GM19240 (cell line): ENCODE data around the gene AVP.

ENCODE experiments used
- DNase-seq: peaks from one replicate; pipeline ENCODE4 v3.0.0; 2011; ENCODE audit warnings: low spot score; ENCODE audit not compliant: insufficient read length

The AVP gene

DNA sequence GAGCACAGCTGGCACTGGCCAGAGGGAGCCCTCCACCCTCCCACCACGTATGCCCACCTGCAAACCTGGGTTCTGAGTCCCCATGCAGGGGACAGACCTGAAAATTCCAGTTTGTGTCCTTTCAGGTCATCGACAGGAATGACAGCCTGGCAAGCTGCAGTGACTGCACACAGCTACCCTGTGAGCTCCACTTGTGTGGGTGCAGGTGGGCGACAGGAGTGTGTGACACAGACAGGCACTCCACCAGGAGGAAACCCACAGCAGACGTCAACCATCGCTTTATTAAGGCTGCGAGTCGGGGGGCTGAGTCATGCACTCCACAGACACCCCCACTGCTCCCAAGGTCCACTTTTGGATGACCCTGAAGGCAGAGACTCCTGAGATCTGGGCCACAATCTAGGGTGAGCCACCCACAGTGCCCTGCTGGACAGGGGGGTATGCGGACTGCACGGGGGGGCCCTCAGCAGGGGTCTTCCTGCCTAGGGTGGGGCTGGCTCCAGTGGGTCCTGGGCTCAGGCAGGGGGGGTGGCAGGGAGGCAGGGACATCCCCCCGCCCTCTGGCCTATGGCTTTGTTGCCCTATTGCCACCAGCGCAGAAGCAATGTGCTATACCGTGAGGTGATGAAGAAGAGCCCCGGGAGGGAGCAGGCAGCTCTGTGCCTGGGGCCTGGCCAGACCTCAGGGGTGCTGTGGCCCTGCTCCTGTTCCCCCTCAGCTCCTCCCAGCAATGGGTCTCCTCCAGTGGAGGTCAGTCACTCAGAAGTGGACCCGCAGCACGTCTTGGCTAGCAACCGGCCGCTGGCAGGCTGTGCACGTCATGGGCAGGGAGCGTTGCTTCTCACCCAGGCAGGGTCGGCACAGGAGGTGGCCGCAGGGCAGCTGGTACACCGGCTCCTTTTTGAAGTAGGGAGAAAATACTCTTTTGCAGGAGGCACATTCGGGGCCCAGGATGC is 25.1 kb upstream of the AVP start:
- no peak for DNase-seq

DNA sequence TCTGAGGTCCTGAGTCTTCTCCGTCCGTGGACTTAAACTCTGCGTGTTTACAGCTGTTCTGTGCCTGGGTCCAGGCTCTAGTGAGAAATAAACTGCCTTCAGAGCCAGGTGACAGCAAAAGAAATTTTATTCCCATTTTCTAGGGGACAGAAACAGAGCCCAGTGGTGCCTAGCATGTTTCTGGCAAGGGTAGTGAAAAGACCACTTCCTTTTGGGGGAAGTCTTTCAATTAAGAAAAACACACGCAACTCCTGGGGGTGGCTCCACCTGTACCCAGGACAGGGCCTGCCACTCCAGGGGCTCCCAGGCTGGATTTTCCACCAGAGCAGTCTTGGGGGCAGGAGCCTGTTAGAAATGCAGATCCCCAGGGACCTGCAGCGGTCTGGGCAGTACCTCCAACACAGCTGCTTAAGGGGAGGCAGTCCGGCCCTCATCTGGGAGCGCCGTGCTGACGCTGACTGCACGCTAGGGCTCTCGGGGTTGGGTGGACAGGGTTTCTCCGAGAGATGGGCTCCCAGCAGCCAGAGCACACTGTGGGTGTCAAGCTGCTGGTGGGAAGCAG is 23.0 kb upstream of the AVP start:
- DNase-seq: no peak

DNA sequence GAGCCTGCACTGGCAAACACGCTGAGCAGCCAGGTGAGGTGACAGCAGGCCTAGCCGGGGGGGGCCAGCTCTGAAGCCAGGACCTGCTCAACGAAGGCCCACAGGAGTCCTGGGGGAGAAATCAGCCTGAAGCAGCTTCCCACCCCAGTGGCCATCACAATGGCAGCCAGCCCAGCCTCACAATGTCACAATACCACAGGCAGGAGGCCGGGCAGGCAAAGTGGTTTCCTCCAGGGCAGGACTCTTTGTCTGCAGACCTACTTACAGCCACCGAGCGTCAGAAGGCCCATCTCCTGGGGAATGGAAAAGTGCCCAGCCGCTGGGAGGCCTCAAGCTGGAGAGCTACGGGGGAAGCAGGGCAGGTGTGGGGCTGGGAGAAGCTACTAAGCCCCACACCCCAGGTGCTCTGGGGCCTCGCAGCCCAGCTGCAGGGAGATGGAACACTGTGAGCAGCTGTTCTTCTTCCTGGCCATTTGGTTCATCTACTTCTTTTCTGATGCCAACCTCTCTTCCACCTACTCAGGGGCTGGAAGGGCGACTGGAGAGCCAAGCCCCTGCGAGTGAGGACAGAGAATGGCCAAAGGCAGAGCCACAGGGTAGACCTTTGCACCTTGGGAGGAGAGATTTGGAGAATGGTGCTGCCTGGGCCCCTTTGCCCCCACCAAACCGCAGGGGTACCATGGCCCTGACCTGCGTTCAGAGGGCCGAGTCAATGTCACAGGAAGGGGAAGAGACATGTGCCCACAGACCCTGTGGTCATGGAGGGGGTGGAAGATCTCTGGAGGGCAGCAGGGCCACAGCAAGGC is 22.3 kb upstream of the AVP start:
- DNase-seq: no peak

DNA sequence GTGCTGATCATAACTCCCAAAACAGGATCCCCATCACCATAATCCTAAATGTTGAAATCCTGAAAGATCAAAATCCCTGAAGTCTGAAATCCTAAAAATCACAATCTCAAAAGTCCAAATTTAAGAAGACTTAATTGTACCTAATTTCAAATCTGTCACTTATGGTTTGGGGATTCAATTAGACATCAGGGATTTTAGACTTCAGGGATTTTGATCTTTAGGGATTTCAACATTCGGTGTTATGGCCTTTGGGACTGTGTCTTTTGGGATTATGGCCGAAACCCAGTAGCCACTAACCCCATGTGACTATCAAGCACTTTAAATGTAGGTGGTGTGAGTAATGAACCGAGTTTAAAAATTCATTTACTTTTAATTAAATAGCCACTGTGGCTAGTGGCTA is 21.7 kb upstream of the AVP start:
- DNase-seq: no peak

DNA sequence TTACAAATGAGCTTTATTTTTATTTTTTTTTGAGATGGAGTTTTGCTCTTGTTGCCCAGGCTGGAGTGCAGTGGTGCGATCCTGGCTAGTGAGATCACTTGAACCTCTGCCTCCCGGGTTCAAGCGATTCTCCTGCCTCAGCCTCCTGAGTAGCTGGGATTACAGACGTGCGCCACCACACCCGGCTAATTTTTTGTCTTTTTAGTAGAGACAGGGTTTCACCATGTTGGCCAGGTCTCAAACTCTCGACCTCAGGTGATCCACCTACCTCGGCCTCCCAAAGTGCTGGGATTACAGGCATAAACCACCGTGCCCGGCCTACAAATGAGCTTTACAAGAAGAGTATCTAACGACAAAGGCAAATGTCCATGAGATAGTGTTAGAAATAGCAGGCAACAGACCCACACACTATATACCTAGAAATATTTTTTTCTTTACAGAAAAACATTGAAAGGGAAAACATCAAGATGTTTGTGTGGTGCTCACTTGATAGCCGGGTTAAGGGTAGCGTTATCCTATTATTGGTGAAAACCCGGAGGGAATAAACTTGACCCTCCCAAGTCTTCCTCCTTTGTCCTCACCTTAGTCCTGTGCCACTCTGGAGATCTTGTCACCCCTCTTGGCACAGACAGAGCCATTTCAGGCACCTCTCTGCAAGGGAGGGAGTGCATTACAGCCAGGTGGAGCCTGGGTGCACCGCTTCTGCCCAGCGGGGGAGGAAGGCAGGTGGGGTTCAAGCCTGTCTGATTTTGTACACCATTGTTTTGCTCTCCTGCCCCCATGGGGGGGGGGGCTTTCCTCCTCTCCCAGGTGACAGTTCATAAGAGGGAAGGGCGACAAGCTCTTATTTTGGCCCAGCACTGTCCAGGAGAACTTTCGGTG is 21.0 kb upstream of the AVP start:
- DNase-seq: no peak

DNA sequence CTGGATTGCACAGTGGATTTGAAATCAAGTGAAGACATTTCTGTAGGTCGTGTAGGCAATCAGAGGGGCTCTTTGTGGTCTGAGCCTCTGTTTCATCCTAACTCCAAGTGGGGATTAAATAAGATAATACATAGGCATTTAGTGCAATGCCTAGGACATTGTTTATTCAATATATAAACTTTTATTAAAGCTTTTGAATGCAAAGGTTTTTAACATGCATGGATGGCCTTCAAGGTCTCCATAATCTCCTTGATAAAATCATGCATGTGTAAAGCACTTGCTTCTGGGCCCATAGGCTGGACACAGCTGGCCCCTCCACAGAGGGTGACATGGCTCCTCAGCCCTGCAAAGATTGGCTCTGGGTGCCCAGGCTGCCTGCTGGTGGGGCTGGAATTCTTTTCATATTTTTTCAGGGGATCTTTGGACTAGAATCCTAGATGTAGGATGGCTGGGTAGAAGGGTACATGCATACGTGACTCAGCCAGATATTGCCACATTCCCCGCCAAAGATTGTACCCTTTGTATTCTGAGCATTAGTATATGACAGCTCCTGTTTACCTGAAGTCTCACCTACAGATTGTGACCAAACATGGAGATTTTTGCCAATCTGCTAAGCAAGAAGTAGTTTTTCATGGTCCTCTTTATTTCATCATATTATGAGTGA is 19.0 kb upstream of the AVP start:
- DNase-seq: no peak

DNA sequence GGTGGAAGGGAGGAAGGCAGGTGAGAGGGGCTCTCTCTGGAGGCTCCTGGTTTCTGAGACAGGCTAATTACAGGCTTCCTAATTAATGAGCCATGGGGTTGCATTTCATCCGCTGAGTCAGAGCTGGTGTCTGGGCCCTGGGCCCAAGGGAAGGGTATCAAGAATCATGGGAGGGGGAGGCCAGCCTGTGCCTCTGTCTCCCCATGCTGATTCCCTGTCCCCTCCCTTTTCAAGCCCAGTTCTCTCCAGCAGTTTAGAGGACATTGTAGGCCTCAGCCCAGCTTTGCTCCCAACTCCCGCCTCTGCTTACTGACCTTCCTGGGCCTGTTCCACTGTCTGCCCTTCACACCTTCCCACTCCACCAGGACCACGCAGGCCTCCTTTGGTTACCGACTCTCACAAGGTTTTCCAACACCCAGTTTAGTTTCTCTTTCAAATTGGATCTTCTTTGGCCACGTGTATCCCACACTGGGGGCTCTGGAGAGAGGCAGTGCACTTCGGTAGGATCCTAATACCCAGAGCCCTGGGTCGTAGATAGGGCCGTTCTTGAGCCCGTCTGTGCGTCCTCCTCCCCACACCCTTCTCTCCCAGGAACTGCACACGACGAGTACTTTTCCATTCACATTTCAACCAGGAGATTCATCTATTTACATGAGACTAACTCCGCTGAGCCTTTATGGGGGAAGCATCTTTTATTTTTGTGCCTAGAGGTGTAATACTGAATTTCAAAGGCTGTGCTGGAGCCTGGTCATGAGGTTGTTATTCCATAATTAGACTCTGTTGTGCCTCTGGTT is 18.2 kb upstream of the AVP start:
- no peak for DNase-seq

DNA sequence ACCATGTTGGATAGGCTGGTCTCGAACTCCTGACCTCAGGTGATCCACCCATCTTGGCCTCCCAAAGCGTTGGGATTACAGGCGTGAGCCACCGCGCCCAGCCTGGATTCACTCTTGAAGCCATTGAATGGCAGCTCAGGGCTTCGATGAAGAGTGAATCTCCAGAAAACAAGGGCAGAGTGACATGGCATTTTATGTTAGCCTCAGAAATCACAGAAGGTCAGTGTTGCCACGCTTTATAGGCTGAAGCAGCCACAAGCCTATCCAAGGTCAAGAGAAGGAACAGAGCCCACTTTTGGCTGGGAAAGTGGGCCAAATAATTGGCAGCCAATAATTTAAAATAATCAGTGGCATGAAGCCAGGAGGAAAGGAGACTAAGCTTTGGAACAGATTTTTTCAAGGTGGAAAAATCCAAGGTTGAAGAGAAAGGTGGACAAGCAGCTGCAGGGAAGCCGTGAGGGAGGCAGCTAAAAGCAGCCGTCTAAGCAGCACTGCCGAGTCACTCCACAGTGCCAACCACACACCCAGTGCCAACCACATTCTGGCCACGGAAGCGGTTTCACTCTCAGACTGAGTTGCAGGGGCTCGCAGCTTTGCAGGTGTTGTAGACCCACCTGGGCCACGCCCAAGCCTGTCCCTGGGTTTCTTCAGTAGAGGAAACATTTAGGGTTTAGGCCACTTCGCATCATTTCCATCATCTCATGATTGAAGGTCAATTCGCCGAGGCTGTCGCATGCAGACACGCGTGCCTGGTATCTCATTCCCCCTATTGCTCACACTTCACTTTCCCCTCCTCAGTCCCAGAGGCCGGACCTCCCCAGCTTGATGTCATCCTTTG is 17.4 kb upstream of the AVP start:
- no peak for DNase-seq

DNA sequence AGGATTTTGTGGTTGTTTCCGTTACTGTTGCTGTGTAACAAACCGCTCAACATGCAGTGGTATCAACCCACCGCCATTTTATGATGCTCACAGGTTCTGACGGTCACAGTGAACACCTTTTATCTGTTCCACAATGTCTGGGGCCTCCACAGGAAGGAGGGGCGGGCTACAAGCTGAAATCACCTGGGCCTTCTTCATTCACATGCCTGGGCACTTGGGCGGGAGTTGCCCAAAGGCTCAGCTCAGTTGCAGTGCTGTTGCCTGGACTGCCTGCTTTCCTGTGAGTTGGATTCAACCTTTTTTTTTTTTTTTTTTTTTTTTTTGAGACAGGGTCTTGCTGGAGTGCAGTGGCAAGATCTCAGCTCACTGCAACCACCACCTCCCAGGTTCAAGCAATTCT is 16.7 kb upstream of the AVP start:
- no peak for DNase-seq

DNA sequence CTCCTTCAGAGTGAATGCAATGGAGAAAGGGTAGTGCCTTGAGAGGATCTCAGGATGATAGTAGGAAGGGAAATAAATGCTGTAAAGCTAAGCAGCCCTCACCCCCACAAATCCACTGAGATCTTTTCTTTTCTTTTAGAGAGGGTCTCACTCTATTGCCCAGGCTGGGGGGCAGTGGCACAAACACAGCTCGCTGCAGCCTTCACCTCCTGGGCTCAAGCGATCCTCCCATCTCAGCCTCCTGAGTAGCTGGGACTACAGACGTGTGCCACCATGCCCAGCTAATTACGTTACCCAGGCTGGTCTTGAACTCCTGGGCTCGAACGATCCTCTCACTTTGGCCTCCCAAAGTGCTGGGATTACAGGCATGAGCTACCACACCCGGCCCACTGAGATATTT is 16.0 kb upstream of the AVP start:
- DNase-seq: no peak

DNA sequence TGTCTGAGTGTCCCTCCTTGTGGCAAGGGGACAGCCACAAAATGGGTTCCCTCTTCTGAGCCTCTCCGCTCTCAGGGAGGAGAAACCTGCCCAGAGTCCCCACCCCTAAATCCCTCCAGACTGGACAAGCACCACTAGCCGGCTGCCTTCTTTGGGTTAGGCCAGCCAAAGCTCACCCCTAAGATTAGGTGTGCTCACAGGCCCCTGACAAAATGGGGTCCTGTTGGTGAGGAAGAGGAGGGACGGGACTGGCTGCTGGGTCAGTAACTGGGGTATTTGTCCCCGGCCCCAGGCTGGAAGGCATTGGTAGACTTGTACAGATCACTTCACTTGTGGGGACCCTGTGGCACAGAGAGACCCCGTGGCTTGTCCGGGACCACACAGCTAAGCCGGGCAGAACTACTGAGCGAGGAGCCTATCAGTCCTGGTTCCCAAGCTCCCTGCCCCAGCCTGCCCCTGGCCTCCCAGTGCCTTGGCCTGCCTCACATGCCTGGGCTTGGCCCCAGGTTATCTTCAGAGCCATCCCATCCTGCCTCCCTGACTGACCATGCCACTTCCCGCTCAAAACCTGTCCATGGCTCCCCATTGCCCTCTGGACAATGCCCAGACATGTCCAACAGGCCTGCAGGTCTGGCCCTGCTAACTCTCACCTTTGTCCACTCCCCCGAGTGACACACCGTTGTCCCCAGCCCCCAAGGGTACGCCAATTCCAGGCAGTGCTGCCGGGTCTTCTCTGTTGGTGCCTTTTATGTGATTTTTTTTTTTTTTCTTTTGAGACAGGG is 10.5 kb upstream of the AVP start:
- DNase-seq: no peak

DNA sequence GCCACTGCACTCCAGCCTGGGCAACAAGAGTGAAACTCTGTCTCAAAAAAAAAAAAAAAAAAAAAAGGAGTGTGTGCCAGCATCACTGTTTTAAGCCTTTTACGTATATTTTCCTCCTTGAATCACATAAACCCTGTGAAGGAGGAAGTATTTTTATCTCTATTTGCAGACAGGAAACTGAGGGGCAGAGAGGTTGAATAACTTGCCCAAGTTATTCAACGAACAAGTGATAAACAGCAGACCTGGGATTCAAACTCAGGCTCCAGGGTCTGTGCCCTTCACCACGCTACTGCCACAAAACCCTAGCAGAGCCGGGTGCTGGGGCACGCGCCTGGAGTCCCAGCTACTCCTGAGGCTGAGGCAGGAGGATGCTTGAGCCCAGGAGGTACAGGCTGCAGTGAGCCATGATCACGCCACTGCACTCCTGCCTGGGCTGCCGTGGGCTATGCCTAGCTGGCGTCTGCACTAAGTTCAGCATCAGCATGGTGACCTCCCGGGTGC is 9.4 kb upstream of the AVP start:
- DNase-seq: no peak

DNA sequence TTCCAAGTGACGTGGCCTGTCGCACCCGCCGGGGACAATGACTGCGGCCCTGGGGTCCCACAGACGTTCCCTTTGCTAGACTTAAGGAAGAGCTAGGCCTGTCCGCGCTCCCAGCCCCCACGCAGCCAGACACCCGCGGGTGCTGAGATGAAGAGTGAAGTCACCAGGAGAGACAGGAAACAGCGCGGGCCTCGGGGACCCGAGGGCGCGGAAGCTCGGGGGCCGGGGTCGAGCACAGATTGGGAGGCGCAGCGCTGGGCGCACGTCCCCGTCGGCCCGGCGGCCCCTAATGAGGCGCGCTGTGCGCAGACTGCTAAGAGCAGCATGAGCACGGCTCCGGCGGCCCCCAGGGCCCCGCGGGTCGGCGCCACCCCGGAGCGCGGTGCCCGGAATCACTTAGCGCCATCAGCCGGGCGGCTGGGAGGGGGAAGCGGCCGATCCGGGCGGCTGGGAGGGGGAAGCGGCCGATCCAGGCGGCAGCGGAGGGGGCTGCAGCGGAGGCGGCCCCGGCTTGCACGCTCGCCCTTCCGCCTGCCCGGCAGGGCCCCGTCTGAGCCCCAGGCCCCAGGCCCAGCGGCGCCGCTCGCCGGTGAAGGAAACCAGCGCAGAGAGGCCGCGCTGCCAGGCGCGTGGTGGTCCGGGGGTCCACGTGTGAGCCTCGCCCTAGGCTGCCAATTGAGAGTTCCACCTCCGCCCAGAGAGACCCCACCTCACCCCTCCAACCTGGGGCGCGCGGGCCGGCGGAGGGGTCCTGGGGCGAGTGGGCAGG is 8.3 kb upstream of the AVP start:
- DNase-seq: no peak

DNA sequence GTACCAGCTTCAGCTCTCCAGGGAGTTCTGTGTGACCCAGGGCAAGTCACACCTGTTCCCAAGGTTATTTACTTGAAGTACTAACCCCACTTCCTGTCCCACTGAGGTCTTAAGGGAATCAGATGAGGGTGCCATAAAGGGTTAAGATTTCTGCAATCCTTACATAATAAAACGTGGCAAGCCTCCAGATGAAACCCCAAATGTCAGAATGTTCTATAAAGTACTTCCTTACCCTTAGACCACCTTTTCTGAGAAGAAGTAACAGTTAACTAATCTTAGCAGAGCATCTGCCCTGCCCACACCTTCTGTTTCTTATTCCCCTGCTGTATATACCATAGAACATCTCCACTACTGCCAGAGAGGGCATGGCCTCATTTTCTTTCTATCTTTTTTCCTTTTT is 6.0 kb upstream of the AVP start:
- DNase-seq: no peak

DNA sequence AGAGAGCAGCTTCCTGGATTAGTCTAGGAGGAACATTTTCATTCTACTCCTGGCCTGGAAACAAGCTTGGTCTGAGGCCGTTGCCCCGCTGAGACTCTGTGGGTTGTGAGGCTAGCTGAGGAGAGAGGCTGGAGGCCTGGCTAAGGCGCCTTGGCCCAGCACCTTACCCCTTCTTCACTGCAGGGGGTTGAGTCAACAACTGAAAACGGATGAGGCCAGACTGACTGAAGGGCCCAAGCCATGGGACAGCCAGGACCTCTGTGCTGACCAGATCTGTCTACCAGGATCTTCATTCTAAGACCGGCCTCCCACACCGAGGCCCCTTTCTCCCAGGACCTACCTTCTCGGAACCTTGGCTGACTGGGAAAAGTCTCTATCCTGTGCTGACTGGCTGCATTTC is 3.5 kb upstream of the AVP start:
- no peak for DNase-seq

DNA sequence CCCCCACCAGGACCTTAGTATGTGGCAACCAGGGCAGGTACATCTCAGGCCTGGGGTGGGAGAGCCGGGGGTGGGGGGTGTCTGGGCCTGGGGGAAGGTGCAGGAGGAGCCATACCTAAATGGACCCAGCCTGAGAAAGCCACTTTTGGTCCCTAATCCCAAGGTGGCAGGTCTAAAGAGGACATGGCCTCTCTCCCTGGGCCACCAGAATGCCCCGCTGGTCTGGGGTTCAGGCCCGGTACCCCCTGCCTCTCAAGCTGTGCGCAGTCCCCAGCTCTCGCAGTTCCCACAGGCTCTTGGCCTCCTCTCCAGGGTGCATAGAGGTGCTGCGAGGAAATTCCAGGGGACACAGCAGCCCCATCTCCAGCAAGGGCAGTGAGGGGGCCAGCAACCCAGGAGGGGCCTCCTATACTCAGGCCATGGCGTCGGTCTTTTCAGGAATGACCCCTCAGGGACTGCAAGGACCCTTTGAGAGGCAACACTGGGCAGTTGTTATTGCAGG is 1.1 kb upstream of the AVP start:
- no peak for DNase-seq

DNA sequence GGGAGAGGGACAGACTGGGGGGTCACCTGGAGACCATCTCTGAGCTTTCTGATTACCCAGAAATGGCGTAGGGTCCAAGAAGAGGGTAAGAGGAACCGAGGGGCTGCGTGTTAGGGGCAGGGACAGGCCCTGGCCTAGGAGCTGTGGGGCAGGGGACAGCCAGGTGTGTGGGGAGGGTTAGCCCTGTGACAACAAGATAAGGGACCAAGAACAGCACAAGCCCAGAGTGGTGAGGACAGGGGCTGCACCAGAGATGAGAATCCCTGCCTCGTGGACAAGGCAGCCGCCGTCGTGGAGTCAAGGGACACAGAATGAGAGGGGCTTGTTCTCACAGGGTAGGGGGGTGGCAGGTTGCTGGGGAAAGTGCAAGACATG is 449 bp upstream of the AVP start:
- no peak for DNase-seq
